AG04449 (cell line): ENCODE measurements around the gene OSBPL7.

ENCODE experiments used
- CTCF ChIA-PET: fragments of 350-600 bp; formaldehyde crosslinking; extraction: SDS; loops from one replicate; lab custom pipeline; 2021; ENCODE audit warnings: antibody characterized with exemption; lab: Yijun Ruan, JAX
- POLR2A ChIA-PET: fragments of 400-600, 350-600 bp; formaldehyde crosslinking; extraction: SDS; loops from one replicate; lab custom pipeline; 2020; ENCODE audit warnings: antibody characterized with exemption, inconsistent platforms; lab: Yijun Ruan, JAX
- DNase-seq: peaks from one replicate; pipeline ENCODE4 v3.0.0-alpha.2; 2010; ENCODE audit warnings: low read depth, low spot score
- H3K4me3 ChIP-seq: 2 replicates; pipeline ENCODE4 v1.5.1; 2011; ENCODE audit warnings: low read depth, mild to moderate bottlenecking, control low read depth, low read length
- TF ChIP-seq, protein P1 (sequence below): IDR thresholded peaks from one replicate; pipeline ENCODE4 v1.5.1; 2011; ENCODE audit warnings: mild to moderate bottlenecking, moderate library complexity, low read length, control low read depth, inconsistent platforms; ENCODE audit not compliant: insufficient read depth; ENCODE audit errors: missing control alignments

Gene OSBPL7

DNA sequence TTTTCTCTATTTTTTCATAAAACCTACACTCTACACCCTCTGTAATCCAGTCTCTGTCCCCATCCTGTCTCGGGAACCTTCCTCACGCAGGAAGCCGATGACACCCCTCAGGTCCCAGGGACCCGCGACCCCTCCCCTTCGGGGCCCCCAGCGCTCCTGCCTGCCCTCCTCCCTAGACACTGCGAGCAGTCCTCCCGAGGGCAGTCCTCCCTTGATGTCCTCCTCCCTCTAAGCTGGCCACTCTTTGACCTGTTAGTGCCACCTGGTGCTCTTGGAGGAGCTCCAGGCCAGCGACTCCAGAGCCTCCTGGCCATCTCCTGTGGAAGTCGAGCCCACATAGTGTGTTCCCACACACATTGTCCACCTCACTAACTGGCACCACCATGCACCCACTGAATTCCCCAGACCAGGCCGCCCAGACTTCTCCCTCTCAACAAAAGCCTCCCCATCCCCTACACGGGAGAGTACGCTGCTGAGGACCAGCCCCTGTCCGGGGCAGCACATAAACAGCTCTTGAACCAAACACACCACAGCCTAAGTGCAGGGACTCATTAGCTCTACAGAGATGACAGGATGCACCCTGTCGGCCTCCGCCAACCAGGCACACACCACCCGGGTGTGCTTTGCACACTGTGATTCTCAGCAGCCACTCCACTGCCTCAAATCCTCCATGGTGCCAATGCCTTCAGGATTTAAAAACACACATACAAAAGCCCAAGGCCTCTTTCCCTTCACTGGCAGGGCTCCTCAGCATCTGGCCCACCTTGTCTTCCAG, 9.3 kb downstream of the OSBPL7 start:
- no peak for DNase-seq
- ChIA-PET POLR2A (no interaction called here), CTCF (interaction anchor here (2.3 kb wide), 1 partner anchor 10 kb away, joined by 8 read pairs; no protein-coding TSS in a partner anchor)
- TF ChIP-seq, protein P1, sequence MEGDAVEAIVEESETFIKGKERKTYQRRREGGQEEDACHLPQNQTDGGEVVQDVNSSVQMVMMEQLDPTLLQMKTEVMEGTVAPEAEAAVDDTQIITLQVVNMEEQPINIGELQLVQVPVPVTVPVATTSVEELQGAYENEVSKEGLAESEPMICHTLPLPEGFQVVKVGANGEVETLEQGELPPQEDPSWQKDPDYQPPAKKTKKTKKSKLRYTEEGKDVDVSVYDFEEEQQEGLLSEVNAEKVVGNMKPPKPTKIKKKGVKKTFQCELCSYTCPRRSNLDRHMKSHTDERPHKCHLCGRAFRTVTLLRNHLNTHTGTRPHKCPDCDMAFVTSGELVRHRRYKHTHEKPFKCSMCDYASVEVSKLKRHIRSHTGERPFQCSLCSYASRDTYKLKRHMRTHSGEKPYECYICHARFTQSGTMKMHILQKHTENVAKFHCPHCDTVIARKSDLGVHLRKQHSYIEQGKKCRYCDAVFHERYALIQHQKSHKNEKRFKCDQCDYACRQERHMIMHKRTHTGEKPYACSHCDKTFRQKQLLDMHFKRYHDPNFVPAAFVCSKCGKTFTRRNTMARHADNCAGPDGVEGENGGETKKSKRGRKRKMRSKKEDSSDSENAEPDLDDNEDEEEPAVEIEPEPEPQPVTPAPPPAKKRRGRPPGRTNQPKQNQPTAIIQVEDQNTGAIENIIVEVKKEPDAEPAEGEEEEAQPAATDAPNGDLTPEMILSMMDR, result no peak
- no peak overlapping the region for H3K4me3 ChIP-seq

DNA sequence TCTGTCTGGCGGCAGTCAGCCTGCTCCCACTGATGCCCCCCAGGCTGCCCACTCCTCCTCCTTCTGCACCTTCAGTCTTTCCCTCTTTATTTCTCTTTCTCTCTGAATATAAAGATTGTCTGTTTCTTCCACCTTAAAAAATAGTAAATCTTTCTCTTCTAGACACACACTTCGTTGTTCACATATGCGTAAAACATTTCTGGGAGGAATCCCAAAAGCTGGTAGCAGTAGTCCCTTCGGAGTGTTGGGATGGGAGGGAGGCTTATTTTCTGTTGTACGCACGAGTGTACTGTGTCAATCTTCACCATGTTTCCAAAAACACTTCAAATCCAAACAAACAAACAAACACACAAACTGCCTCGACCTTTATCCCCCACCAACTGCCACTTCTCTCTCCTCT, 9.9 kb downstream of the OSBPL7 start:
- POLR2A ChIA-PET, result no interaction called here
- TF ChIP-seq, protein P1, result no peak
- no peak for DNase-seq
- no peak overlapping the region for H3K4me3 ChIP-seq
- CTCF ChIA-PET, result interaction anchor here (2.3 kb wide), 1 partner anchor 10 kb away, joined by 8 read pairs; no protein-coding TSS in a partner anchor

DNA sequence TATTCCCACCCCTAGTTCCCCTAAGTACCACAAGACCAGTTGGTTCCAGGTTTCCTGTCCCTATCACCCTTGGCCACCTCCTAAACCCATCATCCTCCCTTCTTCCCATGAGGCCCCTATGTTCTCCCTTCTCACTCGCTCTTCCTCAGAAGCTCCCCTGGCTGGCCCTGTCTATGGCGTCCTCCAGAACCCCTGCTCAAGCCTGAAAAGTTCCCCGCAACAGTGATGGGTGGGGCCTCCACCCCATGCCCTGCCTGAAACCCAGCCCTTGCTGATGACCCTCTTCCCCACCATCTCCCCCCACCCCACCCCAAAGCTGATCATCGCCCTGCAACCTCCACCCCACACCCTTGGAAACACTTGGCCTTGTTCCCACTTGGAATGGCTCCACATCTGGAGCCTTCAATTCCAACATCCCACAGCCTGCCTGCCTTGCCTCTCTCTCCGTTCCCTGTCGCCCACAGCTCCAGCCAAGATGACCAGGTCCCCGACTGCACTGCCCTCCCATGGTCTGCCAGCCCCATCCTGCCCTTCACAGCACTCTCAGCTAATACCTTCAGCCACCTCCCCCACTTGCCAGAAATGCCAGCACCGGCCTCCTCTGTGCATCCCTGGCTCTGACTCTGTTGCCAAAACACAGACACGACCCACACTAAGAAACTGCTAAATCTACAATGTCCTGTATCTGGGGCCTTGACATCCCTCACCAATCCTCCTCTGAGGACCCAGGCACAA, 10.5 kb downstream of the OSBPL7 start:
- no peak overlapping the region for H3K4me3 ChIP-seq
- DNase-seq, result no peak
- CTCF ChIA-PET, result interaction anchor here (0.8 to 2.3 kb wide), 3 partner anchors 9 to 113 kb away, joined by 3 to 8 read pairs (median 3); partner anchors contain the start of gene OSBPL7
- TF ChIP-seq, protein P1, result no peak
- POLR2A ChIA-PET, result no interaction called here

DNA sequence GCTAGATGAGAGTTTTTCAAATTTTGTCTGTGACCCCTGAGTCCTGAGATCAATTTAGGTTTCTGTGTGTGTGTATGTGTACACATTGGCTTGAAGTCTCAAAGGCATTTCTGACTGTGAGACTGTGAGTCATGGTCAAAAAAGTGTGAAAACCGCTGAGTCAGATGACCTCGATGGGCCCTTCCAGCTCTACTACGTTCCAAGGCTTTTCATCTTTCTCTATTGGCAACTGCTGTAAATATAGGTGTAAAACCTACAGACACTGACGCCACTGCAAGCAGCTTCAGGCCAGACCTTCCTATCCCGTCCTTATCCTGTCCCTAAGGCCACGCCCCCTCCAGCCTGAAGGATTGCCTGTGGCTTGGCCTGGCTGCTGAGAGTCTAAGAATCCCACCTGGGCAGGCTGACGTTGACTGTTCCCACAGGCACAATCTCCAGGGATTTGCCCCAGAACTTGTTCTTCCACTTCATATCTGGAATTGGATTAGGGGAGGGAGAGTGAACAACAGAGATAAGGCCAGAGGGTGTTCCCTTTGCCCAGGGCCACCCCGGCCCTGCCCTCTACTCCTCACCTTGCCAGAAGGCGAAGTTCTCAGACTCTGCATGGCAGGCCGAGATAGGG, 11.3 kb downstream of the OSBPL7 start:
- CTCF ChIA-PET, result interaction anchor here (0.8 to 2.3 kb wide), 4 partner anchors 8 to 113 kb away, joined by 3 to 8 read pairs (median 4); partner anchors contain the start of genes LRRC46, MRPL10 and OSBPL7

DNA sequence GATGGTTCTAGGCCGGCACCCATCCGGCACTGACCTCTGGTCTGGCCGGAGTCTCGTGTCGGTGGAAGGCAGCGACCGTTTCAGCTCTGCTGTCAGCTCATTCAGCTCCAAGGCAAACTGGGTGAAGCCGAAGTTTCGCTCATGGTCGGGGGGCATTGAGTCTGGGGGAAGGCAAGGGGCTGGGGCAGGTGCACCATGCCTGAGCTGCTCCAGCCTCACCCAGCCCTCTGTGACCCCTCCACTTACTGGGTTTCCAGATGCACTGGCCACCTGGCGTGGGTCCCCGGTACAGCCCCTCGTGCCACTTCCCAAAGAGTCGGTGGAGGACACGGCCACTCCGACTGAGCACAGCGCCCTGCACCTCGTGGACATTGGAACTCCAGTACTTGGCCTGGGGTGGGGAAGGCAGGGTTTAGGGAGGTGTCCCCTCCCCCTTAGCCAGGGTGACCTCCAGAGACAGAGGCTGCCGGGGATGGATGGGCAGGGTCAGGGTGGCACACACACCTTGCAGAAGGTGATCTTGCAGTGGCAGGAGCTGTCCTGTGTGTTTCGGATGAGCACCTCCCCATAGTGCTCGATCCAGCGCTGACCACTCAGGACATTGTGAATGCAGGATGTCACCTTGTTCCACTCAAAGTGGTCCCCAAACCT, 12.6 kb downstream of the OSBPL7 start:
- no peak overlapping the region for H3K4me3 ChIP-seq
- DNase-seq, result no peak
- TF ChIP-seq, protein P1, result no peak
- POLR2A ChIA-PET, result no interaction called here
- CTCF ChIA-PET, result interaction anchor here (1.0 kb wide), 2 partner anchors 11 to 33 kb away, joined by 3 read pairs; no protein-coding TSS in a partner anchor

More for the DNA sequence above, 11.3 kb downstream of the OSBPL7 start:
- POLR2A ChIA-PET, result no interaction called here
- H3K4me3 ChIP-seq, result no peak overlapping the region
- peak; percentile 60 for DNase-seq
- TF ChIP-seq, protein P1, result no peak
